ENCODE measurements around the gene JUN.

The JUN gene

DNA sequence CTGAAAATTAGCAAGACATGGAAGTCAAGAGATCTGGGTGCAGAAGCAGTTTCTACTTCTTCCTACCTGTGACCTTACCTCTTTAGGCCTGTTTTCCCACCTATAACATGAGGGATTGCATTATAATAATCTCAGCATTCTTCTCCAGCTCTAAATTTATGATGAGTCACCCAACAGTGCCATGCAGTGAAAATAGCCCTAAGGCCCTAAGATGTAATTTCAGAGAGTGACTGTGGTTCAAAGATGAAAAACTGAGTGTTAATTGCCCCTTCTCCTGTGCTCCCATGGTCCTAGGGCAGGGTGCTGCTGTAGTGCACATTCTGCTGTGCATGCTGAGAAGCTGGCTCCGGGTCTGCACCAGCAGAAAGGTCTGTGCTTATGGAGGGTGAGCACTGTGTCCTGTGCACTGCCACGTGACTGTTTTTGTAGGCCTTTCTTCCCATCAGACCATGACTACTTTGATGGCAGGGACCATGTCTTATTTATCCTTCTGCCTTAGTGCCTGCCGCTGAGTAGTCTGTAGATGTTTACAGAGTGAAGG lies 29.7 kb downstream of the JUN start:
- no peak for DNase-seq

DNA sequence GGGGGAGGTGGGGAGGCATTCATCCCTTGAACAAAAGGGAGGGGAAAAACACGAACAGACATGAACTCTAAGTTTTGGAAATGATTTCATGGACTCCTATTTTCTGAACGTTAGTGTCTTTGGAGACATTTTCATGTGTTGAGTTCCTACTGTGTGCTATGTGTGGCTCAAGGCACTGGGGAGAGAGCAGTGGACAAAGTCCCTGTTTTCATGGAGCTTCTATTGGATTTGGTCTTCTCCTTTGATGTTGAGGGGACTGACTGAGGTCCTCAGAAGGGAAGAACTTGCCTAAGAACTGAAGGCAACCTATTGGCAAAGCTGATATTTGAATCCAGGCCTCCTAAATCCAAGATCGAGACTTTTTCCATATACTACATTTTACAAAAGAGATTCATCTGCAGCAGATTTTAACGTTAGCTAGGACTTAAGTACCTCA lies 30.4 kb downstream of the JUN start:
- no peak for DNase-seq

DNA sequence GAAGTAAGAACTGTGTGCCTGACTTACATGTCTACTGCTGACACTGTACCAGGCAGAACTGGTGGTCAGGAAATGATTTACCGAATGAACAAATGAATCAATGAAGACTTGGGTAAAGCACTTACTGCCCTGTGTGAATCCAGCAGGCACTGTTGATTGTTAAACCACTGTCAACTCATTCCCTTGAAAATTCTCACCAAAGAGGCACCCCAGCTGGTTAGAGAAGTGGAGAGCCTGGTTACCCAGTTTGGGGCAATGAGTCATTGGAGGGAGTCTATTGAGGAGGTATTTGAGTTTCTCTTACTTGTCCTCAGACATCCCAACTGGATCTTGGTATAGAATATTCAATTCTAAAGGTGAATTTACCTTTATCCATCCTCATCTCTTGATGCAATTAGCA lies 34.2 kb downstream of the JUN start:
- no peak for DNase-seq

DNA sequence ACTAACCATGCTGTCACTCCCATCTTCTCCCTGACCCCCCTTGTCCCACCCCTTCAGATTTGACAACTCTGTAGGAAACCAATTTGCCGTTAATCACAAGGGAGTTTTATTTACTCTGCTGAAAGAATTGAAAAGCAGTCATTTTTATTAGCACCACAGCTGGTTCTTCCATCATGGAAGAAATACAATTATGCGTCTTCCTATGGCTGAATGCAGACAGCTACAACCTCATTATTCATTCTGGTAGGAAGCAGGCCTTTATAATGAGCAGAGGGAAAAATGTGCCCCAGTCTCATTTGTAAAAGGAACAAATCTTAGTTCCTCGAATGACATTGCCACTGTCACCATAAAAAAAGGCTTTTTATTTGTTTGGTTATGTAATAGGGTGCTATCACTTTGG lies 35.2 kb downstream of the JUN start:
- DNase-seq = no peak

DNA sequence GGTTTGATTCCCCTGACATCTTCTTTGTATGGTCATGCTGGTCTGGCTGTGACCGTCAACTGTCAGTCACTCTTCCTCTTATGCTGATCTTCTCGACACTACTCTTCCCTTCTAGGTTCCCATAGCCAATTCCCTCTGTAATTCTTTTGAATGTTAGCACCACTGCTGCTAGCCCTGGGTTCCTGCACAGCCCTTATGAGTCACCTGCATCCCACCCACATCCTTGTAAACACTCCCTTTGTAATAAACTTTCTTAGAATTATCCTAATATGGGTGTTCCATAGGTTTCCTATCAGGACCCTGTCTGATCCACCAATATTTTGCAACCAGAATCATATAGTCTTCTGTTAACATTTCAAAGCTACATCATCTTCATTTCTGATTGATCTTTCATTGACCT lies 37.1 kb downstream of the JUN start:
- no peak for DNase-seq

DNA sequence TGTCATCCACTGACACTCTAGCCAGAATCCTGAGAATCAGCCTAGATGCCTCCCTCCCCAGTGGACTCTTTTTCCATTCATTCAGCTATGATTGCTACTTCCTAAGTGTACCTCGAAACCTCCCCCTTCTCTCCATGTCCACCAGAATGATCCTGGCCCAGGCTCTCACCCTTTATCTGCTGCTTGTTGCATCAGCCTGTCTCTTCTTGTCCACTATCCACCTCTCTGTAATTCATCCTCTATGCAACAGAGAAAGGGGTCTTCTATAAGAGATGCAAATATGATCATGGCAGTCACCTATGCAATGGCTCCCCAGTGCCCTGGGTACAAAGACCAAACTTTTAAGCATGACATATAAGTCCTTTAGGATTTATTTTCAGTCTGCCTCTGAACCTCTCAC lies 37.7 kb downstream of the JUN start:
- DNase-seq = no peak

DNA sequence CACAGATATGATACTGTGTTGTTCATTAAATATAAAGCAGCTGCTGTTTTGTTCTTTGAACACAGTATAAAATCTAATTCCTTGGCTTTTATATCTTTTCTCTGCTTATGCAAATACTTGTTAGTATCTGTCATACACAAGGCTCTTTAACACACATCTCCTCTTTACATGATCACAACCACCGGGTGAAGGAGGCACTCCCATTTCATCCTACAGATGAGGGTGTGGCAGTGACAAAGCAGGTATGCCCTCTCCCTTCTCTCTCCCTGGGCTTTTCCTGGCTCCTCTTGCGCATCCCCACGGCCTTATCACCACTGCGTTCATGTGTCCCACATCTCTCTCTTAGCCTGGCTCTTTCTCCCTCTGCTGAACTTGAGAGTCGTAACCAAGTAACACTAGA lies 38.2 kb downstream of the JUN start:
- no peak for DNase-seq

DNA sequence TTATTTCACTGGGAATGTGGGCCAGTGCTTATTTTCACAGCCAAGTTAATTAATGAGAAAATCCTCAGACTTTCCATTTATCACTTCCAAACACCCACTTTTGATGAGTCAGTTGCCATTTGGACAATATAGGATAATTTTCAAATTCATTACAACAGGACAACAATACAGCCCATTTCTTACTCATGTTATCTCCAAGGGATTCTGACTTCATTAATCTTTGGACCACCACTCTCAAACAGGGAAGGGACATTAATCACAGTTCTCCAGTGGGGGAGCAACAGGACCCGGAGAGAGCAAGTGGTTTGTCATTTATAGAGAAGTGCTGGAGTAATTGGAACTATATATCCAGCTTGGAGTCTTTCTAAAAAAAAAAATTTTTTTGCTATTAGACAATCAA lies 38.7 kb downstream of the JUN start:
- DNase-seq = no peak

DNA sequence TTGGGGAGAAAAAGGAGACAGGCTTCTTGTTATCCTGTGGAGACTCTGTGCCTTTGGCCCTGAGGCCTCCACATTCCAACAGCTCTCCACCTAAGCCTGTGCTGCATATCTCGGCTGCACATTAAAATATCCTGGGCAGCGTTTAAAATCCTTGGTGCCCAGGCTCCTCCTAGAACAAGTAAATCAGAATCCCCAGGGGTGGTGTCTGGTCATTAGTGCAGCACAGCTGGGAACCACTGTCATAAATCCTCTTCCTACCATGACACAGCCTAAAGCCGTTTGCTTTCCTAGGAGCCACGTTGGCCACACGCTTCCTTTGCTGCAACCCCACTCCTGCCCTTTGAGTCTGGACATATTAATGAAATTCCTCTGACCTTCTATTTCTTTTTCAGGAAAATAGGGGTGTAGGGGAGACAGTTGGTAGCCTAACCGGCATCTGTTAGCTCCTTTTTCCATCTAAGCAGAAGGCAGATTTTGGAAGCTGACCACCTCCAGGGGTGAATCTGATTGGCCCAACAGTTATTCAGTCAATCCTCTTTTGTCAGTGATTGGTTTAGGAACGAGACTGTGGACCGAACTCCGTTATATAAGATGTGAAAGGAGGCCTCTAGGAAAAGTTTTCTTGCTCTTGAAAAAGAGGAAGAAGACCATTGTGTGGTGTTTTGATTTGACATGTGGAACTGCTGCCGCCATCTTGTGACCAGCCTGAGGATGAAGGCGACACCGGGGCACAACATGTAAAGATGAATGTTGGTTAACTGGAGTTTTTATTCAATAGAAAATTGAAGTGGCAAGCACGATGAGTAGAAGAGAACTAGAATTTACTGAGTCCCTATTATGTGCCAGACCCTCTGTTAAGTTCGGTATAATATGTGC lies 41.9 kb downstream of the JUN start:
- DNase-seq = no peak

DNA sequence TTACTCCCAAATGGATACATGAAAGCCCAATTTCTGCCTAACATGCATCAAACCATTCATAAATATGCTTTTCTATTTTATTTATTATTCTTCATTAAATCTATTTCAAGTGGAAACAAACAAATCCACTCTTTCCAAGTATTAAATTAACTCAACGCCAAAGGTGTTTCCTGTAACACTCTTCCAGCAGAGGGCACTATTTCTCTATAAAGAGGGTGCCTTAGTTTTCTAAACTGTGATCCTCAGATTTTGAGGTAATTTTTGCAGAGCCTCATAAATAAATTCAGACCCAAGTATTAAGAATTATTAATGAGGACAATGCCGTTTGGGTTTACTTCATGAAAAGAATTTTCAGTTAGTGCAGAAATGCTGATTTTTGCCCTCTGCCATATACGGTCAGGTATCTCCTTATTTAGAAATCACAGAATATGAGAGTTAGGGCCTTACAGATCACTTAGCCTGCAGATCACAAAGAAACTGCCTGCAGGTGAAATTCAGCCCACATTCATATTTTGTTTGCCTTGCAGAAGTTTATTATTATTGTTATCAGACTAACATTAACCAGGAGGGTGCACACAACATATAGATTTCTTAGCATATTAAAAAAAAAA lies 43.9 kb downstream of the JUN start:
- DNase-seq = no peak

DNA sequence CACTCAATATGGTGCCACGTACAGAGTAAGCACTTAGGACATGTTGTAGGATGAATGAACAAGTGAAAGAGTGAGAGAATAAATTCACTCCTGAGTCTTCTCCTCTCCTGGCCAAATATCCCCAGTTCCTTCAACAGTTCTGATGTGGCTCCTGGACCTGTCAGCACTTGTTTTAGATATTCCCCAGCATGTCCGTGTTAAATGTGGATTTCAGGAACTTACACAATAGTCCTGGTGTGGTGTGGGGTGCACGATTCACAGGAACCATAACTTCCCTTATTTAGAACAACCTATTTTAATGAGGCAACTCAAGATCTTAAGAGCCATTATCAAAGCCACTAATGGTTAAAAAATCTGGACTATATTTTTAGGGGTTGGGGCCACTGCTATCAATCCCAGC lies 45.0 kb downstream of the JUN start:
- no peak for DNase-seq

DNA sequence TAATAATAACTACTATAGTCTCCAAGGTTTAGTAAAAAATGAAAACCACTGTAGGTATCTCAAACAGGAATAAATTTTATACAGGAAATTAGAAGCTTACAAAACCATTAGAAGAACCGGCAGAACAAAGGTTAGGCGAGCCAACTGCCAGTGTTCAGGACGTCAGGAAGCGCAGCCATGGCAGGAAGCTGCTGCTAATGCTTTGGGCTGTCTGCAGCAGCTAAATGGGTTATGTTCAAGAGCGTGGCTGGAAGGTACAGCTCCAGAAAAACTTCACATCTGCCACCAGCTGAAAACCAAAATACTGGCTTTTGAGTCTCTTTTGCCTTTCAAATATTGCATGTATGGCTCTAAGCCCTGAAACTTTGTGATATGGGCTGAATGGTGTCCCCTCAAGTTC lies 48.3 kb downstream of the JUN start:
- no peak for DNase-seq

DNA sequence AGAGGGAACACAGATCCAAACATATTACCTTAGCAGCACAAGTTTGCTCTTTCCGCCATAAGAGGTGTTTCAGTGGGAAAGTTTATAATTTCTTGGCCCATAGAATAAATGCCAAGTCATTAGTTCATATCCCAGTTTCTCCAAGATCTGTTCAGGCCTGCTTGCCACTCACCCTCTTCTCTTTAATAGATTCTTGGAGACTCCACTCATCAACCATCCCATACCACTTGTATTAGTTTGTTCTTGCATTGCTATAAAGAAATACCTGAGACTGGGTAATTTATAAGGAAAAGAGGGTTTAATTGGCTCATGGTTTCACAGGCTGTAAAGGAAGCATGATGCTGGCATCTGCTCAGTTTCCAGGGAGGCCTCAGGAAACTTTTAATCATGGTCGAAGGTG lies 49.2 kb downstream of the JUN start:
- no peak for DNase-seq

DNA sequence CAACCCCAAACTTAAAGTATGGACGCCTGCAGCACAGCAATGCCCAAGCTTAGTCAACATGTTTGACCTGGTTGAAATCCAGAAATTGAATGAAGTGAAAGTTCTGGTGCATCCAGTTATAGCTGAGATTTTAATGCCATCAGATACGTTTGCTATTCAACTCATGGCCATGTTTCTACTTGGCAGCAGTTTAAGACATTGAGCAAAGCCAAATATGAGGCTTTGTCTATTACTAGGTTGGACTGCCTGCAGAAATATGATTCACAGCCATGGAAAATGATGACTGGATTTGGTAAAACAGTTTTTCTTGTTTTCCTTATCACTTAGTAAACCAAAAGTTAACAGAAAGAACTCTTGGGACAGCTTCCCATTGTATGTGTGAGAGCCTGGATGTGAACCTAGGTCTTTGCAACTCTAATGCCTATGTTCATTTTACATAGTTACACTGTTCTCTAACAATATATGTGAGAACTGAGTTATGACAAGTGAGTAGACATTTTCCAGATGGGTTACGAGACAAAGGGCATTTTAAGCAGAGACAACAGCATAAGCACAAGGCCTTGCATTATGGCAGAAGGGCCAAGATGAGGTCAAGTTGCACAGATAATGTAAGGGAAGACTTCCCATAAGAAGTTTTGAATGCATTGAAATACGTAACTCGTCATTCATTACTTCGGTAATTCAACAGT lies 51.6 kb downstream of the JUN start:
- DNase-seq = no peak
